Gastroesophageal sphincter (tissue), 4 donors: Measurements from ENCODE around the gene SLC7A11. TPM values are rescaled to one million over a fixed set of nuclear protein-coding genes. Genes with fewer than 3 reads are reported as not detected.

Source experiments
- ATAC-seq: fragments of 150-250 bp; one replicate; pipeline ENCODE4 v1.9.1; 2016; ENCODE audit warnings: mild to moderate bottlenecking, moderate library complexity
- H3K27ac ChIP-seq, 4 donors: fragments of 200-600 bp; sonication (generic) in 3 of 4; 1 replicate in 3 of 4; 2 replicates in 1 of 4; pipeline ENCODE4 v1.5.1; 2016 to 2019
- H3K27me3 ChIP-seq: fragments of 200-600 bp; sonication (generic); one replicate; pipeline ENCODE4 v1.5.1; 2019
- H3K36me3 ChIP-seq, 2 donors: fragments of 200-600 bp; sonication (generic); one replicate each; pipeline ENCODE4 v1.5.1; 2019; ENCODE audit warnings: control low read depth in 1 of 2
- H3K4me1 ChIP-seq, 3 donors: fragments of 200-600 bp; sonication (generic); 1 replicate in 2 of 3; 2 replicates in 1 of 3; pipeline ENCODE4 v1.5.1; 2016 to 2019; ENCODE audit warnings: control low read depth in 2 of 3
- H3K4me3 ChIP-seq, 2 donors: fragments of 200-600 bp; sonication (generic); one replicate each; pipeline ENCODE4 v1.5.1; 2019; ENCODE audit warnings: mild to moderate bottlenecking in 1 of 2, moderate library complexity in 1 of 2
- H3K9me3 ChIP-seq, 3 donors: fragments of 200-600 bp; sonication (generic); one replicate each; pipeline ENCODE4 v1.5.1; 2017 to 2019; ENCODE audit warnings: control low read depth in 2 of 3
- CTCF ChIP-seq, 4 experiments: fragments of 200-600 bp in 2 of 4; fragments of 450-650 bp in 2 of 4; sonication (generic) in 1 of 4; IDR thresholded peaks; one replicate each; pipeline ENCODE4 v1.5.1; 2017 to 2019; ENCODE audit warnings: antibody characterized with exemption in 4 of 4, mild to moderate bottlenecking in 2 of 4, moderate library complexity in 2 of 4
- EP300 ChIP-seq: sonication (generic); formaldehyde crosslinking; IDR thresholded peaks from one replicate; pipeline ENCODE4 v1.6.1; 2017; ENCODE audit warnings: antibody characterized with exemption, mild to moderate bottlenecking
- POLR2A ChIP-seq, 2 donors: fragments of 450-650 bp; IDR thresholded peaks; one replicate each; pipeline ENCODE4 v1.6.1; 2017; ENCODE audit warnings: antibody characterized with exemption in 2 of 2, mild to moderate bottlenecking in 2 of 2, moderate library complexity in 1 of 2
- POLR2AphosphoS5 ChIP-seq: sonication (generic); formaldehyde crosslinking; IDR thresholded peaks from one replicate; pipeline ENCODE4 v1.6.1; 2017; ENCODE audit warnings: antibody characterized with exemption
- WGBS, 2 donors: methylation state at CpG; one replicate each; pipeline ENCODE4 v1.1.5; 2018; ENCODE audit warnings: low coverage in 1 of 2; 5-methylcytosine and 5-hydroxymethylcytosine counted together
- total RNA-seq, 4 donors: library from RNA; depleted of rRNA; stranded (reverse); fragments of >200 nt; gene quantifications; one replicate each; pipeline ENCODE4 v1.1.0, GENCODE V29; 2016

The SLC7A11 gene
- total RNA-seq, 4 donors from 2014 or later = 0.13 to 0.67 (median 0.33) TPM

GRCh38 chr4:138263247-138263816, 21.2 kb upstream of the SLC7A11 start:
- ATAC-seq = no peak
- Histone ChIP-seq H3K27me3 (no peaks in the 10 kb centered on the region), H3K4me3 (no peak overlapping the region), H3K4me1 (no peaks in the 10 kb centered on the region), H3K27ac (no peak overlapping the region), H3K9me3 (no peaks in the 10 kb centered on the region), H3K36me3 (no peaks in the 10 kb centered on the region)
- 48 to 59% methylated on average over 3 of the region's 3 CpGs for WGBS, 2 donors
- TF ChIP-seq POLR2AphosphoS5 (no peak), EP300 (no peak), CTCF (IDR thresholded peaks at IDR 0.05) (no peak), POLR2A (IDR thresholded peaks at IDR 0.05) (no peak)

GRCh38 chr4:138262469-138262868, 20.3 kb upstream of the SLC7A11 start:
- Histone ChIP-seq H3K36me3 (no peaks in the 10 kb centered on the region), H3K4me1 (no peaks in the 10 kb centered on the region), H3K27ac (no peak overlapping the region), H3K9me3 (no peaks in the 10 kb centered on the region), H3K27me3 (no peaks in the 10 kb centered on the region), H3K4me3 (no peak overlapping the region)
- no peak for ATAC-seq
- TF ChIP-seq POLR2AphosphoS5 (no peak), EP300 (no peak), POLR2A (IDR thresholded peaks at IDR 0.05) (no peak), CTCF (IDR thresholded peaks at IDR 0.05) (no peak)
- 74 to 91% methylated on average over 3 of the region's 3 CpGs for WGBS, 2 donors

- Histone ChIP-seq H3K4me3 (no peak overlapping the region), H3K9me3 (no peaks in the 10 kb centered on the region), H3K36me3 (no peaks in the 10 kb centered on the region), H3K27me3 (no peaks in the 10 kb centered on the region), H3K4me1 (no peaks in the 10 kb centered on the region), H3K27ac (no peak overlapping the region)
- no peak for ATAC-seq
- no peak for TF ChIP-seq CTCF (IDR thresholded peaks at IDR 0.05)
- TF ChIP-seq POLR2AphosphoS5 = no peak
- no peak for TF ChIP-seq POLR2A (IDR thresholded peaks at IDR 0.05)
- no peak for TF ChIP-seq EP300
- 30 to 69% methylated on average over 4 of the region's 4 CpGs for WGBS, 2 donors
Observed at GRCh38 chr4:138262030-138262429, 19.9 kb upstream of the SLC7A11 start.

- no peak for TF ChIP-seq POLR2A (IDR thresholded peaks at IDR 0.05)
- no peak for TF ChIP-seq EP300
- no peak for TF ChIP-seq POLR2AphosphoS5
- no peak for TF ChIP-seq CTCF (IDR thresholded peaks at IDR 0.05)
- Histone ChIP-seq H3K9me3 (no peaks in the 10 kb centered on the region), H3K27ac (no peak overlapping the region), H3K36me3 (no peaks in the 10 kb centered on the region), H3K4me1 (no peaks in the 10 kb centered on the region), H3K27me3 (no peaks in the 10 kb centered on the region), H3K4me3 (no peak overlapping the region)
- no peak for ATAC-seq
- 55 to 60% methylated on average over 1 to 2 of the region's 2 CpGs for WGBS, 2 donors
Observed at GRCh38 chr4:138259824-138260223, 17.7 kb upstream of the SLC7A11 start.

GRCh38 chr4:138259271-138259670, 17.1 kb upstream of the SLC7A11 start:
- H3K4me1 ChIP-seq = no peaks in the 10 kb centered on the region
- no peak for ATAC-seq
- TF ChIP-seq POLR2AphosphoS5 (no peak), POLR2A (IDR thresholded peaks at IDR 0.05) (no peak), EP300 (no peak), CTCF (IDR thresholded peaks at IDR 0.05) (no peak)
- no peaks in the 10 kb centered on the region for H3K27me3 ChIP-seq
- no peaks in the 10 kb centered on the region for H3K36me3 ChIP-seq
- no peak overlapping the region for H3K4me3 ChIP-seq
- WGBS, 2 donors = 61 to 66% methylated on average over 4 of the region's 4 CpGs
- H3K27ac ChIP-seq = no peak overlapping the region
- H3K9me3 ChIP-seq = no peaks in the 10 kb centered on the region
